SU-DHL-6 (cell line): ENCODE data around the gene FRMPD1.

ENCODE experiments used
- H2AFZ ChIP-seq: fragments of 200-600 bp; sonication (generic); 2 replicates; pipeline ENCODE4 v1.6.1; 2014; ENCODE audit warnings: low read depth, mild to moderate bottlenecking, moderate library complexity, mixed read lengths, antibody characterized with exemption, low read length; ENCODE audit not compliant: severe bottlenecking
- H3F3A ChIP-seq: fragments of 200-600 bp; shearing (Covaris generic); 2 replicates; pipeline ENCODE4 v1.6.0; 2016; ENCODE audit warnings: antibody characterized with exemption, mild to moderate bottlenecking; ENCODE audit not compliant: insufficient read depth
- H3K27ac ChIP-seq: fragments of 200-600 bp; sonication (generic); 2 replicates; pipeline ENCODE4 v1.5.1; 2016; ENCODE audit warnings: low read depth, mild to moderate bottlenecking, low read length, moderate library complexity, mixed read lengths
- H3K27me3 ChIP-seq: fragments of 200-600 bp; sonication (generic), shearing (Covaris generic); 2 replicates; pipeline ENCODE4 v1.6.0; 2014; ENCODE audit warnings: mild to moderate bottlenecking, low read length
- H3K36me3 ChIP-seq: fragments of 200-600 bp; sonication (generic); 2 replicates; pipeline ENCODE4 v1.6.1; 2014; ENCODE audit warnings: mild to moderate bottlenecking, low read length, mixed read lengths
- H3K4me2 ChIP-seq: fragments of 300-600, 200-600 bp; shearing (Covaris generic), sonication (generic); 2 replicates; pipeline ENCODE4 v1.6.0; 2014; ENCODE audit warnings: low read length, low read depth, mild to moderate bottlenecking; ENCODE audit not compliant: poor library complexity, severe bottlenecking
- H3K4me3 ChIP-seq: fragments of 200-600 bp; sonication (generic); 2 replicates; pipeline ENCODE4 v1.5.1; 2014; ENCODE audit warnings: antibody characterized with exemption, low read length, mild to moderate bottlenecking, mixed read lengths; ENCODE audit not compliant: insufficient read depth, poor library complexity, severe bottlenecking
- H3K79me2 ChIP-seq: fragments of 200-600 bp; sonication (generic); 2 replicates; pipeline ENCODE4 v1.6.1; 2014; ENCODE audit warnings: mild to moderate bottlenecking, low read length, moderate library complexity; ENCODE audit not compliant: insufficient read depth
- H3K9ac ChIP-seq: fragments of 200-600 bp; sonication (generic); 2 replicates; pipeline ENCODE4 v1.7.0; 2014; ENCODE audit warnings: mild to moderate bottlenecking, low read length
- H3K9me2 ChIP-seq: fragments of 200-600 bp; sonication (generic); replicated peaks from 2 replicates; pipeline ENCODE4 v1.6.1; 2014; ENCODE audit warnings: low read length; ENCODE audit not compliant: insufficient read depth
- H3K9me3 ChIP-seq: fragments of 200-600 bp; sonication (generic); 2 replicates; pipeline ENCODE4 v1.6.1; 2014; ENCODE audit warnings: low read length, mixed read lengths; ENCODE audit not compliant: insufficient read depth
- H4K20me1 ChIP-seq: fragments of 200-600 bp; sonication (generic); 2 replicates; pipeline ENCODE4 v1.6.1; 2014; ENCODE audit warnings: low read depth, mild to moderate bottlenecking, antibody characterized with exemption, low read length, moderate library complexity, mixed read lengths
- EZH2phosphoT487 ChIP-seq: fragments of 200-600 bp; sonication (generic), shearing (Covaris generic); conservative IDR thresholded peaks from 2 replicates; pipeline ENCODE4 v1.6.1; 2018; ENCODE audit warnings: mild to moderate bottlenecking, antibody characterized with exemption, low read length, moderate library complexity, mixed read lengths
- TF ChIP-seq, protein P1 (sequence below): fragments of 200-600 bp; sonication (generic); IDR thresholded peaks from one replicate; pipeline ENCODE4 v1.5.1; 2017; ENCODE audit warnings: antibody characterized with exemption, mild to moderate bottlenecking, low read length, moderate library complexity; ENCODE audit not compliant: insufficient read depth, poor library complexity, severe bottlenecking

The FRMPD1 gene

DNA sequence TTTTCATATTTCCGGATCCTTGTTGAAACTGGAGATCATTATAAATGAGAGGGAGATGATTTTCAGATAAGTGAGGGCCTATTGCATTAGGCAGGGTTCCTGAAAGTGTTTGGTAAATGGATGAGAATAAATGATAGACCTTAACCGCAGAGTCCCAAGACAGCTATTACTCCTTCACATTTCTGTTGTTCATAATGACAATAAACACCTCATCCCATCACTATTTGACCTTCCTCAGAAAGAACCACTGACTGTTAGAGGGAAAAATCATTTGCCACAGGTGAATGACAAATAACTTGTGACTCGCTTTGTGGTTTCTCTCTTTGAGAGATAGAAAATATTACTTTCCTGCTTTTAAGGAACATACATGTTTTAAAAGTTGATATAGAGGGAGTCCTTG is 55.5 kb downstream of the FRMPD1 start:
- Histone ChIP-seq H3K27ac (no peak overlapping the region), H3K9ac (no peak overlapping the region), H4K20me1 (no peaks in the 10 kb centered on the region), H3K36me3 (no peaks in the 10 kb centered on the region), H3K4me3 (no peak overlapping the region), H3K27me3 (no peaks in the 10 kb centered on the region; the same call in 1 of the 2 replicates), H3K9me2 (no peaks in the 10 kb centered on the region), H3K9me3 (no peaks in the 10 kb centered on the region), H3K79me2 (no peaks in the 10 kb centered on the region), H3K4me2 (no peak overlapping the region), H2AFZ (no peak overlapping the region), H3F3A (no peaks in the 10 kb centered on the region)
- TF ChIP-seq EZH2phosphoT487: no peak
- TF ChIP-seq, protein P1, sequence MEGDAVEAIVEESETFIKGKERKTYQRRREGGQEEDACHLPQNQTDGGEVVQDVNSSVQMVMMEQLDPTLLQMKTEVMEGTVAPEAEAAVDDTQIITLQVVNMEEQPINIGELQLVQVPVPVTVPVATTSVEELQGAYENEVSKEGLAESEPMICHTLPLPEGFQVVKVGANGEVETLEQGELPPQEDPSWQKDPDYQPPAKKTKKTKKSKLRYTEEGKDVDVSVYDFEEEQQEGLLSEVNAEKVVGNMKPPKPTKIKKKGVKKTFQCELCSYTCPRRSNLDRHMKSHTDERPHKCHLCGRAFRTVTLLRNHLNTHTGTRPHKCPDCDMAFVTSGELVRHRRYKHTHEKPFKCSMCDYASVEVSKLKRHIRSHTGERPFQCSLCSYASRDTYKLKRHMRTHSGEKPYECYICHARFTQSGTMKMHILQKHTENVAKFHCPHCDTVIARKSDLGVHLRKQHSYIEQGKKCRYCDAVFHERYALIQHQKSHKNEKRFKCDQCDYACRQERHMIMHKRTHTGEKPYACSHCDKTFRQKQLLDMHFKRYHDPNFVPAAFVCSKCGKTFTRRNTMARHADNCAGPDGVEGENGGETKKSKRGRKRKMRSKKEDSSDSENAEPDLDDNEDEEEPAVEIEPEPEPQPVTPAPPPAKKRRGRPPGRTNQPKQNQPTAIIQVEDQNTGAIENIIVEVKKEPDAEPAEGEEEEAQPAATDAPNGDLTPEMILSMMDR: no peak

DNA sequence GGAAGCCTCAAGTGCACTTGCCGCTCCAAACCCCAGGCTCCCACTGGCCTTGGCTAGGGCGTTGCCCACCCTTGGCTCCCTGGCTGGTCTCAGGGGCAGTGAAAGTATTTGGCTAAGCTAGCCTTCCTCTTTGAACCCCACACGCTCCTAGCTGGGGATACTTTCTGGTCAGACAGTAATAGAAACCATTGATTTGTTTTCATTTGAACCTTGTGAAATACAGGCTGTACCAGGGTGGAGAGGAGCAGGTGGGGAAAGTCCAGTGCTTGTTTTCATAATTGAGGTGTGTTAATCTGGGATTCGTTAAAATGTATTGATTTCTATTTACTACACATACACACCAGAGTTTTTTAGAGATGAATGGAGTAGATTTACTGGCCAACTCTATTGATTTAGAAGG is 57.0 kb downstream of the FRMPD1 start:
- Histone ChIP-seq H3K9ac (no peak overlapping the region), H3K27ac (no peak overlapping the region), H3K36me3 (no peaks in the 10 kb centered on the region), H3K4me3 (no peak overlapping the region), H3F3A (no peaks in the 10 kb centered on the region), H3K9me2 (no peaks in the 10 kb centered on the region), H3K27me3 (no peaks in the 10 kb centered on the region; the same call in 1 of the 2 replicates), H2AFZ (no peak overlapping the region), H3K4me2 (no peak overlapping the region), H3K9me3 (no peaks in the 10 kb centered on the region), H4K20me1 (no peaks in the 10 kb centered on the region), H3K79me2 (no peaks in the 10 kb centered on the region)
- TF ChIP-seq, protein P1: no peak

DNA sequence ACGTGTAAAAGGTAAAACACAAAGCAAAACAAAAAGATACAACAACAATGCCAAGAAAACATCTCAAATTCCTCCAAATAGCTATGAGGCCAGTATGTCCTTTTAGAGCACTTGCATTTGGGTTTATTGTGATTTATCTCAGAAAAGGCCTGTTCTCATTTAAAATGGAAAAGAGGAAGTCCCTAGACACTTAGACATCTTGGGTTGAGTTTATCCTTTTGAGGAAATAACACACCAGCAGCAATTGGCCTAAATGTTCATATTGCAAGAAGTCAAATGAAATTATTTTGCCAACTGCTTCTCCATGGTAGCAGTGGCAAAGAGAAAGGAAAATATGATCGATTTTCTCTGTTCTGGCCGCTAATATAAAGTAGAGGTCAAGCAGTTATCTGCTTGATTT is 59.3 kb downstream of the FRMPD1 start:
- H4K20me1 ChIP-seq: no peaks in the 10 kb centered on the region
- H2AFZ ChIP-seq: no peak overlapping the region
- H3K9me2 ChIP-seq: no peaks in the 10 kb centered on the region
- no peak overlapping the region for H3K27ac ChIP-seq
- TF ChIP-seq EZH2phosphoT487: no peak
- TF ChIP-seq, protein P1: no peak
- no peaks in the 10 kb centered on the region for H3K9me3 ChIP-seq
- H3K4me2 ChIP-seq: no peak overlapping the region
- H3K4me3 ChIP-seq: no peak overlapping the region
- no peaks in the 10 kb centered on the region for H3K36me3 ChIP-seq
- no peaks in the 10 kb centered on the region for H3K79me2 ChIP-seq
- no peak overlapping the region for H3K9ac ChIP-seq
- no peaks in the 10 kb centered on the region for H3F3A ChIP-seq
- H3K27me3 ChIP-seq: no peaks in the 10 kb centered on the region; the same call in 1 of the 2 replicates

DNA sequence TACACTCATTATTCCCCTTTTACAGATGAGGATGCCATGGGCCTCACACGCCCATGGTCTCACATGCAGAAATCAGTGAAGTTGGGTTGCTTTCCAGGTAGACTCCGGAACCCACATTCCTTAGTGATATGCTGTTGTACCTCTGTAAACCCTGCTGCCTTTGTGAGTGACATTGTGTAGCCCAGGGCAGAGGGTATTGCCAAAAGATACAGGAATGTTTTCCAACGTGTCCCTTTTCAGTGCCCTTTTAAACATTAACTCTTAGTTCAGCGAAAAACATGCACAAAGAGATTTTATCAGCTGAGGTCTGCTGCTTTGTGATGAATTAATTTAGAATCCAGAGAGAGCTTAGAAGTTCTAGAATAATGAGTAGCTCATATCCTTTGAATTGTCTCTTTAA is 64.5 kb downstream of the FRMPD1 start:
- H3K9ac ChIP-seq: no peak overlapping the region
- H3F3A ChIP-seq: no peaks in the 10 kb centered on the region
- no peaks in the 10 kb centered on the region for H3K27me3 ChIP-seq
- no peak overlapping the region for H2AFZ ChIP-seq
- no peak for TF ChIP-seq EZH2phosphoT487
- TF ChIP-seq, protein P1: no peak
- H3K9me3 ChIP-seq: no peaks in the 10 kb centered on the region
- no peaks in the 10 kb centered on the region for H3K79me2 ChIP-seq
- H3K4me3 ChIP-seq: no peak overlapping the region
- no peaks in the 10 kb centered on the region for H4K20me1 ChIP-seq
- H3K9me2 ChIP-seq: no peaks in the 10 kb centered on the region
- no peaks in the 10 kb centered on the region for H3K36me3 ChIP-seq
- no peak overlapping the region for H3K27ac ChIP-seq
- H3K4me2 ChIP-seq: no peak overlapping the region
